HG03432 (cell line): Measurements from ENCODE around the gene DGLUCY.
"Not testable (repeated sequence)": the region's sequence is repeated elsewhere in the genome, so short reads cannot be mapped to it uniquely, and the experiment has no call there.

ENCODE experiments used
- ATAC-seq: cut with Tn5 transposase; IDR thresholded peaks from one replicate; pipeline ENCODE4 v1.9.1; 2021; ENCODE audit warnings: mild to moderate bottlenecking, moderate library complexity; ENCODE audit not compliant: unreplicated experiment

The DGLUCY gene, protein sequence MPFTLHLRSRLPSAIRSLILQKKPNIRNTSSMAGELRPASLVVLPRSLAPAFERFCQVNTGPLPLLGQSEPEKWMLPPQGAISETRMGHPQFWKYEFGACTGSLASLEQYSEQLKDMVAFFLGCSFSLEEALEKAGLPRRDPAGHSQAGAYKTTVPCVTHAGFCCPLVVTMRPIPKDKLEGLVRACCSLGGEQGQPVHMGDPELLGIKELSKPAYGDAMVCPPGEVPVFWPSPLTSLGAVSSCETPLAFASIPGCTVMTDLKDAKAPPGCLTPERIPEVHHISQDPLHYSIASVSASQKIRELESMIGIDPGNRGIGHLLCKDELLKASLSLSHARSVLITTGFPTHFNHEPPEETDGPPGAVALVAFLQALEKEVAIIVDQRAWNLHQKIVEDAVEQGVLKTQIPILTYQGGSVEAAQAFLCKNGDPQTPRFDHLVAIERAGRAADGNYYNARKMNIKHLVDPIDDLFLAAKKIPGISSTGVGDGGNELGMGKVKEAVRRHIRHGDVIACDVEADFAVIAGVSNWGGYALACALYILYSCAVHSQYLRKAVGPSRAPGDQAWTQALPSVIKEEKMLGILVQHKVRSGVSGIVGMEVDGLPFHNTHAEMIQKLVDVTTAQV

DNA sequence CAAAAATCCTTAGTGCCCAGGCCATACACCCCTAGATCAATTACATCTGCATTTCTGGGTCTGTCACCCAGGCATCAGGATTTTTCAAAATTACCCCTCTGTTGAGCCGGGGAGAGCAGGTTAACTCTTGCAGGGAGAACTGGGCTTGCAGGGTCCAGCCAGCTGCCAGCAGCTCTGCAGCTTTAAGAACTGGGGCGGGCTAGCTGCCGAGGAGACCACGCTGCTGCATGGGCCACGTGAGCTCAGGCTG is at the start of gene DGLUCY:
DGLUCY (plus strand) TSS at position 245 of the 250 bp plus-strand sequence. CDS start 46,222 bp downstream, outside the sequence.
- peak; percentile 78 for ATAC-seq

DNA sequence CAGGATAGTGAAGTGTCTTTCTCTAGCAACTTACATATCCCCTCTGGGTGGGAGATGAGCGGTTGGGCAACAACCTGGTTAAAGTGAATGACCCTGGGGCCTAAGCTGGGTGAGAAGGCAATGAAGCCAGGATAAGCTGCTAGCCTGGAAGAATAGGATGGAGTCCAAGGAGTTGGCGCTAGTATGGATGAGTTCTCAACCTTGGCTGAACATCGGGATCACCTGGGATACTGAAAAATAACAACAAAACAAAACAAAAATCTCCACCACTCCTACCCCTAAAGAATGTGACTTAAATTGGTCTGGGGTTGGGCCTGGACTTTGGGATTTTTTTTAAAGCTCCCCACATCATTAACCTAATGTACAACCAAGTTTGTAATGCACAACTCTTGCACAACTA is 48.6 kb upstream of the DGLUCY start:
- ATAC-seq: no peak

DNA sequence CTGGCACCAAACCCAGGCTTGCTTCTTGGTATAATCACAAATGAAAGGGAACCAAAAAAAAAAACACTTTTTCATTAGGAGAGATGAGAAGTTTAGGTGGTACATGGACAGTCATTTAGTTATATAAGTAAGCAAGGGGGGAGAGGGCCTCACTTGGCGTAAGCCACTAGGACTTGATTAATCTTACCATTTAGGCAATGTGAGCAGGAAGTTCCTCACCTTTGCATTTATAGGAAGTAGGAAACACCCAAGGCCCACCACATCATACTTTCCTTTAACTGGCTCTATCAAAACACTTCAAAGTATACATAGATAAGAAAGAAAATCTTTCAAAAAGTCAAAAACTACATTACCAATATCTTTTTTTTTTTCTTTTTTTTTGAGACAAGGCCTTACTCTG is 46.7 kb upstream of the DGLUCY start:
- no peak for ATAC-seq

DNA sequence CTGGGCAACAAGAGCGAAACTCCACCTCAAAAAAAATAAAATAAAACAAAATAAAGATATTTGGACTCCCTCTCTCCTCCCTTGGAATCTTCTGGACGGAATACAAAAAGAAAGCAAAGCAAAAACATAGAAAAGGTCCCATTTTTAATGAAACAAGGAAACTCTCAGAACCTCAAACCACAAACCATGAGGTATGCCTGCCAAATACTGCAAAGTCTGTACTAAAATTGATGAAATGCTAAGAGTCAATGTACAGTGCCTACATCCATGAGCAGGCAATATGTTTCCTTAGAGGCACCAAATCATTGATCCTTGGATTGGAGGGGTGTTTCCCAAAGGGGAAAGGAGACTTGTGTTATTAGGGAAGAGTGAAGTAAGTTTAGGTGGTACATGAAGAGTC is 45.2 kb upstream of the DGLUCY start:
- no peak for ATAC-seq

DNA sequence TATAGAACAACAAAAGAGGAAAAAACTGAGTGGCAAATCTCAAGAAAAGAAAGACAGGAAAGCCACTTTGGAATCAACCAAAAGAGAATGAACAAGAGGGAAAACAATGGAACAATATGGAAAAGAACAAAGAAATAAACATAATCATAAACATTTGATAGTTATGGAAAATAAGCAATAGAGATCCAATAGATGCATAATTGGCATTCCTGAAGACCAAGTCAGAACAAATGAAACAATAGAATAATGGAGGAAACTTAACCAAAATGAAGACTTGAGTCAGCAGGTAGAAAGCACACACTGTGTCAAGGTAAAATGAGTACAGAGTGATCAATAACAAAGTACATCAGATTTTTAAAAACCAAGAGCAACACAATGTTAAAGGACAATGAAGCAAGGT is 43.3 kb upstream of the DGLUCY start:
- no peak for ATAC-seq

DNA sequence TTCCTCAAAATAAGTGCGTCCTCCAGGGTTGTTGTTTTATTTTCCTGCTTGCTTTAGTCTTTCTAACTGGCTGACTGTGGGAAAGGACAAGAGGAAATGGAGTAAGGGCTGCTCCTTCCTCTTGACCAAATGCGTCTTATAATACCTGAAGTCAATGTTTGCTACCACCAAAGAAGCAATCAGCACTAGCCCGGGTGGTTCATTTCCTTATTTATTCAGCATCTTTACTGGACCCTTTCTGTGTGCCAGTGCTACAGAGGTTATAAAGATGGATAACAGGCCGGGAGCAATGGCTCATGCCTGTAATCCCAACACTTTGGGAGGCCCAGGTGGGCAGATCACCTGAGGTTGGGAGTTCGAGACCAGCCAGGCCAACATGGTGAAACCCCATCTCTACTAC is 38.3 kb upstream of the DGLUCY start:
- no peak for ATAC-seq

DNA sequence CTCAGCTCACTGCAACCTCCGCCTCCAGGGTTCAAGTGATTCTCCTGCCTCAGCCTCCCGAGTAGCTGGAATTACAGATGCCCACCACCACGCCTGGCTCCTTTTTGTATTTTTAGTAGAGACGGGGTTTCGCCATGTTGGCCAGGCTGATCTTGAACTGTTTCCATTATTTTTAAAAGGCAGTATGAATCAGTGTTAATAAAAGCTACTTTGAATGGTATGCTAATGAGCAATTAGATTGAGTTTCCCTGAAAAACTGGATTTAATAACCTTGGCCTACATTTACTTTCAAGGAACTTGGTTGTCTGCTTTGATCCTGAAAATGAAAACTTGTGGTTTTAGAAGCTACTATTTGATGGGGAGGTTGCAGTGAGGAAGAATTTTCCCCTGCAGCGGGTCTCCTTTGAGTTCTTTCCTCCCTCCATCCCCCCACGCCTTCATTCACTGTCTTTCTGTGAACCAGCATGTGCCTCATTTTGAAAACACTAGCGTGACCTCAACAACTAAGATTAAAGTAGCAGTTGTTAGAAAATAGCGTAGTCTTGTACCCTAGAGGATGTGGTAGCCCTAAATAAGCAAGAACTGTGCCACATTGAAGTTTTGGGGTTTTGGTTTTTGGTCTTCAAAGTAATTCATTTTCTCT is 35.7 kb upstream of the DGLUCY start:
- ATAC-seq: peak; percentile 90

DNA sequence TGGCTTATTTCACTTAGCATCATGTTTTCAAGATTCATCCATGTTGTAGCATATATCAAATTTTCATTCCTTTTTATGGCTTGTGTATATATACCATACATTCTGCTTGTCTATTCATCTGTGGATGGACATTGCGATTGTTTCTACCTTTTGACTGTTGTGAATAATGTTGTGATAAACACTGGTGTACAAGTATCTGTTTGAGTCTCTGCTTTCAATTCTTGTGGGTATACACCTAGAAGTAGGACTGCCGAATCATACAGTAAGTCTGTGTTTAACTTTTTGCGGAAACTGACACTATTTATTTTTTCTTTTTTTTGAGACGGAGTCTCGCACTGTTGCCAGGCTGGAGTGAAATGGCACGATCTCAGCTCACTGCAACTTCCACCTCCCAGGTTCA is 33.8 kb upstream of the DGLUCY start:
- no peak for ATAC-seq

DNA sequence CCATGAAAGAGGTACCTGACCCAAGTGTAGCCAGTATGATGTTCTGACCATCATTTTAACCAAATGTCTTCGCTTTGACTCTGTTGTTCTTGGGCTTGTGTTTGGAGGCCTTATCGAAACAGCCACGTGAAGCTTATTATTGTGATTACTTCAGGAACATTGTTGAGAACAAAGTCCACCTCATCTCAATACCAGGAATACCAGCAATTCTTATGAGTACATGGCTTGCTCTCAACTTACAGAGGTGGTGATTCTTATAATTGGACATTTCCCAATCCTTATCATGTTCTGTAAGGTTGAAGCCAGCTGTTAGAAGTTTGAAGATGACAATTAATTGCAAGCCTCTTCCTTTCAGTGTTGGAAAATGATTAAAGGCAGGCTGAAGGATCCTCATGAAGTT is 31.6 kb upstream of the DGLUCY start:
- no peak for ATAC-seq

DNA sequence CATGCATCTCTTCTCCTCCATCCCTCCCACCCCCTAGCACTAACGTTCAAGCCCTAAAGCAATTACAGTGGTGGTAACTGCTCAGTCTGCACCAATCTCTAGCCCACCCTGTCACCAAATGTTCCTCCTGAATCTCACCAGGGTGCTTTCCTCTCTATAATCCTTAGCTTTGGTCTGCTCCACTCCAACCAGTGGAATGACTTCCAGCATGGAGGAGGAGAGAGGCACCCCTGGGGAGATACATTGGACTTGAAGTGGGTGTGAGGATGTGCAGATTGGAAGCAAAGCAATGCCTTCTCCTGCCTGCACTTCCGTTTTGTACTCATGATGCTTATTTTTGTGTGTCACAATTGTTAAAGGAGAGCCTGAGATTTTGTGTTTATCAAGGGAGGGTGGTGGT is 29.4 kb upstream of the DGLUCY start:
- no peak for ATAC-seq

DNA sequence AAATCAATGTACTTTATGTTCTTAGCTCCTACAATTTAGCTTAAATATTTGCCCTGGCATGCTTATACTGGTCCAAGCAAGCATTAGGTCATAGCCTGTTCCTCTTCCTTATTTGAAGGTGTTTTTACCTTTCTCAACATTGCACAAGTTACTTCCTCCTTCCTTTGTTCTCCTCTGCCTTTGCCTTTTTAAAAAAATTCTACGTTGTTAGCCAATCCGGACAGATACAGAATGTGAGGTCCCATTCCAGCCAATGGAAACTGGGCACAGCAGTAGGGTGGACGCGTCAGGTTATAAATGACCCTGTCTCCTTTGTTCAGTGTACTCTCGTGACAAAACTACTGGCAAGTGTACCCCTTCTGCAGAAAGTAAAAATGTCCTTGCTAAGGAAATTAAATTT is 26.4 kb upstream of the DGLUCY start:
- not testable (repeated sequence) for ATAC-seq

DNA sequence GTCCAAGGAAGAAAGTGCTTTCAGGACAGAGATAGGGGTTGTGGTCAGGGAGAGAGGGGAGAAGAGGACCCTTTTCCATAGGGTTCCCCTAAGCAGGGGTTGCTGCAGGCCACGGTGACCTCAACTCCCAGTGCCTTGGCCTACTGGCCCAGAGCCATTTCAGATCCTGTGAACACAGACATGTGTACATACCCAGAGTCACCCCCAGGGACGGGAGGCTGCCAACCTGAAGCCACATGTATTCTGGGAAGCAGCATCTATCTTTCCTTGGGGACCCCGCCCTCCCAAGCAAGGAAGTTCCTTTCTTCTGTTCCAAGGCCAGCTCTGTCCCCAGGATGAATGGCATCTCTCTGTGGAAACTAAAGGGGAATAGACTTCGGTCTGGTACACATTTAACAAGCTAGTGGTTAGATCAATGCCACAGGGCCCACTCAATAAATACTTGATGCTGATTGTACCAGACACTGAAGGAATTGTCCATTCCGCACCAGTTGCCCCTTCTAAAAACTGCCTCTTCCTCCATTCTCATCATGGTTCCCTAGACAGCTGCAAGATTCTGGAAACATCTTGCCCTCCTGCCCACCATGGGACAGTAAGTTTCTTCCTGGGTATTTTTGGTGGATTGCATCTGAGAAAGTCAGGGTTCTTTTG is 25.2 kb upstream of the DGLUCY start:
- ATAC-seq: no peak

DNA sequence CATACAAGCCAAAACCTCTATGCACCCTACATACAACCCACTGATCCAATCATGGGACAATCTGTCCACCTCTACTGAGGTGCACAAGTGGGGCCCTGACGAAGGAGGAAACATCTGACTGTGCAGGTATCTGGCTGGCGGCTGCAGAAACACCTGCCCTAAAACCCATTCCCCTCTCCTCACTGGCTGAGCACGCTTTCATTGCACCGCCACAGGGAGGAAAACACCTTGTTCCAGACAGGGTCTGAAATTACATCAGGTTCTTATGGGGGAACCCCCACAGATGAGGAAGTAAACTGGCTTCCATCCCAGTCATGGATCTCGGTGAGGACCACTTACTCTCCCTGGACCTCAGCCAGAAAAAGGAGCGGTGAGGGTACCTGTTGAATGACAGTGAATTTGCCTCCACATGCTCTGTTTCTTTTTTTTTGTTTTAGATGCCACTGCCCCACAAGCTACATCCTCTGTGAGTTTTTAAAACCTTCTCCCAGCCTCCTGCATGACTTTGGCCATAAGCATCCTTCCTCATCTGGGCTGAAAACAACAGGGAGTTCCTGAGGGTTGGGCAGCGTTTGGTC is 23.8 kb upstream of the DGLUCY start:
- no peak for ATAC-seq

DNA sequence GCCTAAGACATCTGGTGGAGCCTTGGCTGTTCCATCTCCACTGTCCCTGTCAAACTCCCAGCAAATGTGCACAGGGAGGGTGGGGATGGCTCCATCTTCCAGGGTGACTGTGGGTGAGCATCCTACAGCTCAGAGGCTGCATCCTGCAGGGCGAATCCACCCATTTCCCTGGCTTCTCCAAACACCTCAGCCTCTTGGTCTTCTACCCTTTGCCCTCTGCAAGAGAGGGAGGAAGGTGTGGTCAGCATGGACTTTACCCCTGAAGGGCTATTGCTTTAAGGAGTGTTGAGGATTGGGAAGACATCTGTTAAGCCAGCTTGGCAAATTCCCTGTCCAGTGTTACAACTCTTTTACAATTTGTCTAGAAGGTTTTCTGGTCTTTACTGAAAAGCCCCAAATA is 23.1 kb upstream of the DGLUCY start:
- no peak for ATAC-seq

DNA sequence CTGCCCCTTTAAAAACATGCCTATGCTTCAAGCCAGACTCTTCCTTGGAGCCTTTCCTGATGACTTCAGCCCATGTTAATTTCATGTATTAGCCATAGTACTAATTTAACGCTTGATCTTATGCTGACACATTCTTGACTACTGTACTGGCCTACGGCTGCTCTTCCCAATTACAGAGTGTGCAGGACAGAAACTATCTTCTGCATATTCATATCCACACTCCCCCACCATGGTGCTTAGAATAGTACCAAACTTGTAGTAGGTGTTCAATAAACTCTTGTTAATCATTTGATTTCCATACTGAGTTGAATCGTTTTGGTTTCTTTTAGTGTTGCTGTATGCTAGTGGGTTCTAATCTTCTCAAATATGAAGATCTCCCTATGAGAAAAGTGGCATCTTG is 21.8 kb upstream of the DGLUCY start:
- no peak for ATAC-seq

DNA sequence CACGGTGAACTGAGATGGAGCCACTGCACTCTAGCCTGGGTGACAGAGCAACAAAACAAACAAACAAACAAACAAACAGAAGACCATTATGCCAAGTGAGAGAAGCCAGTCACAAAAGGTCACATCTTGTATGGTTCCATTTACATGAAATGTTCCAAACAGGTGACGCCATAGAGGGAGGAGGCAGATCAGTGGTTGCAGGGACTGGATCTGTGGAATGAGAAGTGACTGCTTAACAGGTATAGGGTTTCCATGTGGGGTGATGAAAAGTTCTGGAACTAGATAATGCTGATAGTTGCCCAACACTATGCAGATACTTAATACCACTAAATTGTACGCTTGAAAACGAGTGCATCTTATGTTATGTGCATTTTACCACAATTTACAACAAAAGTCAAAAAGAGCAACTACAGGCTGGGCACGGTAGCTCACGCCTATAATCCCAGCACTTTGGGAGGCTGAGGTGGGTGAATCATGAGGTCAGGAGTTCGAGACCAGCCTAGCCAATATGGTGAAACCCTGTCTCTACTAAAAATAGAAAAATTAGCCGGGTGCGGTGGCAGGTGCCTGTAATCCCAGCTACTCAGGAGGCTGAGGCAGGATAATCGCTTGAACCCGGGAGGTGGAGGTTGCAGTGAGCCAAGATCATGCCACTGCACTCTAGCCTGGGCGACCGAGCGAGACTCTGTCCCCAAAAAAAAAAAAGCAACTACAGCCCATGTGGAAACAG is 20.0 kb upstream of the DGLUCY start:
- not testable (repeated sequence) for ATAC-seq

DNA sequence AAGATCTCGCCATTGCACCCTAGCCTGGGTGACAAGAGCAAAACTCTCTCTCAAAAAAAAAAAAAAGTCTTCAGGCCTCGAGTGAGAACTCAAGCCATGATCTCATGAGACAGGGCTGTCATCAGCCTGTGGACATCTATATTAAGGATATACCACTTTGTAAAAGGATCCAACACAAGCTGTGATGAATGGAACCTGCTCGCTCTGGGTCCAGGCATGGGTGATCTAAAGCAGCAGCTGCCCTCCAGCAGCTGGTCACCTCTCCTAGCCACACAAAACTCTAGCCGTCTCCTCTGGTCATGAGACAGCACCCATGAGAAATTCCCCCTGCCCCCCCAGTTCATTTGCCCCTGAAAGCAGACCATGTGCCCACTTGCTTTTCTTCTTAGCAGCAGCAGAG is 19.1 kb upstream of the DGLUCY start:
- no peak for ATAC-seq

DNA sequence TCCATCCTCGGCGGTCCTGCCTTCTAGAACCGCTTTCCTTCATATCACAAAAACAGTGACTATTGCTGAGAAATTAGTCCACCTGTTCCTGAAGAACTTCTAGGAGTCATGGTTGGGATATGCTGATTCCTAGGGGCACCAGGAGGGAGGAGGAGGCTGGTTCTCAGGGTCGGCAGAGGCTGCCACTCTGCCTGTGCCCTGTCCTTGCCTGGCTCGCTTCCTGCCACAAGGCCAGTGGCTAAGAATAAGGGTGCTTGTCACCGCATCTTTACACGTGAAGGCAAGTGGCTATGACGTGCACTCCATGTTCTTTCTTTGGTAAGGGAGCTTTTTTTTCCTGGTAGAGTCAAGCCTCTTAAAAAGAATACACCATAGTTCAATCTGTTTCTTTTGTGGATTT is 18.7 kb upstream of the DGLUCY start:
- ATAC-seq: no peak

DNA sequence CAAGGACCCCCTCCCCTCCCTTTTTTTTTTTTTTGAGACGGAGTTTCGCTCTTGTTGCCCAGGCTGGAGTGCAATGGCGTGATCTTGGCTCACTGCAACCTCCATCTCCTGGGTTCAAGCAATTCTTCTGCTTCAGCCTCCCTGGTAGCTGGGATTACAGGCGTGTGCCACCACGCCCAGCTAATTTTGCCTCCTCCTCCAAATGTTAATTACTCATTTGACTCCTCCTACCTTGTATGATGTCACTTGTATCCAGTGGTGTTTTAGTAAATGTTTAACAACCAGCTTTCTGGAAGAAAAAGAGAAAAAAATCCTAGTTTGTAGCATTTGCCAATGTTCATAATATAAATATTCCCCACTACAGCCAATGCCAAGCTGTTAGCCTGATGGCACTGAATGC is 16.2 kb upstream of the DGLUCY start:
- not testable (repeated sequence) for ATAC-seq

DNA sequence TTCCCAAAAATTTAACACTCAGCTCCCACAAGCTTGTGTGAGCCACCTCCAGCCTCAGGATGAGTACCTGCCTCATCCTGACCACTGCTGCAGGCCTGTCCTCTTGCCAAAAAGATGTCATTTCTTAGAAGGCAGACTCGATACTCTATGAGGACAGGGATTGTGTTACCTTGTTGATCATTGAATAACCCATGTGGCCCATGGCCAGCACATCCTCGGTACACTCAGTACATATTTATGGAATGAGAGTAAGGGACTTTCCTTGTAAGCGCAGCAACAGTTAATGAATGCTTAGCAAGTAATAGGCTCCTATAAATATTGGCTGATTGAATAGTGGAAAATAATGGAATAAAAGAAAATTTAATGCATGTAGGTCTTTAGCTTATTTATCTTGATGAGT is 15.3 kb upstream of the DGLUCY start:
- ATAC-seq: no peak

DNA sequence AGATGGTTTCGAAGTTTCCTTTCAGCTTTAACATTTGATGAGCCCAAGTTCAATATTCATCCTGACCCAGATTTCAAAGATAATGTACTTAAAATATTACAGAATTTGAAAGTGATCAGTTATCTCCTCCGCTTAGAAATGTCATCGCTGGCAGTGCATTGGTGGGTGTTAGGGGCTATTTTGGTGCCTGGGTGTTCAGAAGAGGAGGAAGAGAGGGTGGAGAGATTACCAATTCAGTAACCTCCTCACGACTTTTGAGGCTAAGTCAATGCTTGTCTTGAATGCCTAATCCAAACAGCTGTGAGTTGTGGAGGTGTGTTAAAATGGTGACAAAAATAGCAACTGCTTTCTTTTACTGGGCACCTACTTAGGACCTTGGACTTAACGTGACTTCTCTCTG is 13.8 kb upstream of the DGLUCY start:
- no peak for ATAC-seq
